GM19324 (cell line): ENCODE data around the gene FAM149A.
A peak's percentile ranks its signal among the peaks of the same experiment; 100 is the strongest.

Experiments
- ATAC-seq: cut with Tn5 transposase; IDR thresholded peaks from one replicate; pipeline ENCODE4 v1.9.1; 2021; ENCODE audit warnings: mild to moderate bottlenecking, moderate library complexity; ENCODE audit not compliant: unreplicated experiment, low FRiP score

Gene FAM149A

DNA sequence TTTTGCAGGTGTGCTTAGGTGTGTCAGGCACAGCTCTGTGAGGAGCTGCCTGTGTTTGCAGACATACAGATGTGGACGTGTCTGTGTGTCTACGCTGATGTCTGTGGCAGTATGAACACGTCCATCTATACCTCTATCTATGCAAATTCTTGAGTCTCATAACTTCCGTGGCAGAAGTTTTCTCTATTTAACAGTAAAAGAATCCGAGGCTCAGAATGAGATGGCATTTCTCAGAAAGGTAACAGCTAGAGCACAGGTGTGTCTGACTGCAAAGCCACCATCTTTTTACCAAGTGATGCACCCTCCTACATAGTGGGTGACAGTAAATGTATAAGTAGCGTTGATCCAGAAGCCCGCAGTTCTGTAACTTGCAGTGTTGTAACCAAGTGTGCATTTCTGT is 47.0 kb downstream of the FAM149A start:
- peak; percentile 71 for ATAC-seq

DNA sequence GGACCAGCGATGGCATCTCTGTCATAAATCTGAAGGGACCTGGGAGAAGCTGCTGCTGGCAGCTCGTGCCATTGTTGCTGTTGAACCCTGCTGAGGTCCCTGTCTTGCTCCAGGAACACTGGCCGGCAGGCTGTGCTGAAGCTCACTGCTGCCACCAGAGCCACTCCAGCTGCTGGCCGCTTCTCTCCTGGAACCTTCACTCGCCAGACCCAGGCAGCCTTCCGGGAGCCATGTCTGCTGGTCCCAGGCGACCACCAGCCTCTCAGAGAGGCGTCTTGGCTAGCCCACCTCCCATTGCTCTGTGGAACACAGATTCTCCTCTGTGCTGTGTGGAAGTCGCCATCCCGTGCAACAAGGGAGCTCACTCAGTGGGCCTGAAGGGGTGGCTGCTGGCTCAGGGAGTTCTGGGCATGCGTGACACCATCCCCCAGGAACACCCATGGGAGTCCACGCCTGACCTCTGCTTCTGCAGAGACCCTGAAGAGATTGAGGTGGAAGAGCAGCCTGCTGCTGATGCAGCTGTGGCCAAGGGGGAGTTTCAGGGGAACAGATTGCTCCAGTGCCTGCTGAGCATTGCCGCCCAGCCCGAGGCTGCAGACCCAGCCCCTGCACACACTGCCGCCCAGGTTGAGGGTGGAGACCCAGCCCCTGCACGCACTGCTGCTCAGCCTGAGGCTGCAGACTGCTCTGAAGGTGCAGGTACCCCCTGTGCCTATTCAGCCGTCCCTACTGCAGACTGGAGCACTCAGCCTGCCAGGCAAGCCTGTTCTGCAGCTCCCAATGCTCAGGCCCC is 53.7 kb downstream of the FAM149A start:
- ATAC-seq: no peak

- no peak for ATAC-seq
These were observed 54.5 kb downstream of the FAM149A start for GRCh38 chr4:186158966-186159365.

DNA sequence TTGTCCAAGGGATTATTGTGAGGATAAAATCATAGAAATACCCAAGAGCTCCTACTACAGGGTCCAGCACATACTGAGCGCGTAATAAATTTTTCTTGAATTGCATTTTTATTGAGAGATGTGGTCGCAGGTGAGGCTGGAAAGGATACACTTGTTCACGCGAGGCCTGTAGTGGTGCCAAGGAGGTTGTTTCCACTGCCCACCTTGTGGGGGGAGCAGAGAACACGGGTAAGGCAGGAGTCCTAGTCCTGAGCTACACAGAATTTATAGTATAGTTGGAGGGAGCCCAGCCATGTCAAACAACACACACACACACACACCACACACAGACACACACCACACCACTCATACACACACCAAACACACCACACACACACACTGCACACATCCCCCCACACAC is 55.1 kb downstream of the FAM149A start:
- no peak for ATAC-seq

GRCh38 chr4:186161138-186161537 is 56.6 kb downstream of the FAM149A start:
- peak; percentile 96 for ATAC-seq

DNA sequence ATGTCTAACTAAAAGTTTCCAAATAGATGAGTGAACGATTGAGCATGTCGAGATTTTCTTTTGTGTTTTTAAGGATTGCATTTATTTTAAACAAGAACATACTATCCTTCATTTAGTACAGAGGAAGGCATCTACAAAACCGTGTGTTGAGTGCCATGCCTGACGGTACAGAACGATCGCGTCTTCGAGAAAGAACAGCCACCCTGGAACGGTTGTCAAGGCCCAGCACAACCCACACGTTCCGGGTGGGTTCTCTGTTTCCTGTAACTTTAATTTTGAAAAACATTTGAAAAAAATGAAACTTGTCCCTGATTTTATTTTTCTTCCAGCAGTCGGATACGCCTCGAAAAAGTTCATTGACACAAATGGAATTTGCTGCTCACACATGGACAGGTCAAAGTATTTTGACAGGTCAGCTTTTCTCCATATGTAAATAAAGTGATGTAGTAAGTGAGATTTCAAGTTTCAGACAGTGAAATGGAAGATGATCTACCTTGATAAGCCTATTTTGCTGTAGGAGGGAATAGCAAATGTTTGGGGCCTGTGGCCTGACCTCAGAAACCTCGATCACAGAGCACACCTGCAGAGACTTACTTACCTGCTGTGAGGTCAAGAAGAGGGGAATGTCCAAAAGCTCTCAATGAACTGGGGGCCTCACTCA is 62.5 kb downstream of the FAM149A start:
- ATAC-seq: no peak

DNA sequence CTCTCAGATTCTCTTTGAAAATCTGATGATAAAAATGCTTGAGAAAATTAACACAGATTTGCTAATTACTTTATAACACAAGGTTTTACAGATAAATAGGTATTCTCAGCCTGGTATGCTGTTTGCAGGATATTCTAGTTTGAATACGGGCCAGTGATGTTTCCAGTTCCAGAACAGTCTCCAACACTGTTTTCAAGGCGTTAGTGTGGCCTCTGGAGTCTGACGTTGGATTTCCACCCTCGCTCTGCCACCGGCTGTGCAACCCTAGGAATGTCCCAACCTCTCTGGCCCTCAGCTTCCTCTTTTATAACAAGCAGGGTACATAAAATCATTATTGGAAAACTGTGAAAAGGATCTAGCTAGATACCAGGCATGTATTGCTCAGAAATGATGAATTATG is 63.1 kb downstream of the FAM149A start:
- ATAC-seq: no peak

DNA sequence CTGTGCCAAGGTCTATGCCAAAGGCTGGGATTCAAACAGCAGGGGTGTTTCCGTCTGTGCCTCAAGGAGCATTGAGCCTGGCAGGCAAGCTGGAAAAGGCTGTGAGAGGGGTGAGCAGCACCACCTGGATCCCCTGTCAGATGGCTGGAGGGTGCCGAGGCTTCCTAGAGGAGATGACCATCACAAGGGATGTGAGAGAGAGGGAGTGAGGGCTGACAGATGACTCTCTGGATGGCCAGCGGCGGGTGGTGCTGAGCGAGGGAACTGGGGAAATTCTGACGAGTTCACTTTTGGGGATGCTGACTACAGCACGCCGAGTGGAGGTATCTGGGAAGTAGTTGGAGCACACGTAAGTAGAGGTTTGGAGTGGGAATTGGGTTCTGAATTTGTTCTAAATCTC is 64.2 kb downstream of the FAM149A start:
- ATAC-seq: no peak

DNA sequence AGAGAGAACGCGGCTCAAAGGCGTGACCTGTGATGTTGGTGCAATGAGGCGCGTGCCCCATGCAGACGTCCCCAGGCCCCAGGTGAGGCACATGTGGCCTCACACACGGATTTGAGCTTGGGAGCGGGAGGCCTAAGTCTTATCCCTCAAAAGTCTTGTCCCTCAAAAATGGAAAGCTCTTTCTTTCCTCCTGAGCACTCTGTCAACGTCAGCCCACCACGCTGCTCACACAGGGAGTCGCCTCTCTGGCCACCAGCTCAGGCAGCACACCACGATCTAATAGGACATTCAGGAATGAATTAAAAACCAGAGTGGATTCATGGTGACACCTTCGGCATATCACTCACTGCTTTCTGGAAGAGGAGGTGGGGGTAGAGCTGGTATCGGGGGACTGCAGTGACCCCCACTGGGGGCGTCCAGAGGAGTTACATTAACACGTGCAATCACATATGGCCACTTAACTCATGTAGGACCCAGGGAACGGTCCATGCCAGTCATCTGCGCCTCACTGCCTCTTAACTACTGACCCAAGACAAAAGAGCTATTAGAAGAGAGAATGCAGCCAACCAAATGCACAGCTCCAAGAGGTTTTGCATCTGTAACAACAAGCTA is 64.9 kb downstream of the FAM149A start:
- no peak for ATAC-seq

- no peak for ATAC-seq
These were observed 65.7 kb downstream of the FAM149A start for GRCh38 chr4:186169945-186170802.

- no peak for ATAC-seq
These were observed 66.5 kb downstream of the FAM149A start for GRCh38 chr4:186170966-186171365.

GRCh38 chr4:186172546-186172945 is 68.0 kb downstream of the FAM149A start:
- ATAC-seq: no peak

DNA sequence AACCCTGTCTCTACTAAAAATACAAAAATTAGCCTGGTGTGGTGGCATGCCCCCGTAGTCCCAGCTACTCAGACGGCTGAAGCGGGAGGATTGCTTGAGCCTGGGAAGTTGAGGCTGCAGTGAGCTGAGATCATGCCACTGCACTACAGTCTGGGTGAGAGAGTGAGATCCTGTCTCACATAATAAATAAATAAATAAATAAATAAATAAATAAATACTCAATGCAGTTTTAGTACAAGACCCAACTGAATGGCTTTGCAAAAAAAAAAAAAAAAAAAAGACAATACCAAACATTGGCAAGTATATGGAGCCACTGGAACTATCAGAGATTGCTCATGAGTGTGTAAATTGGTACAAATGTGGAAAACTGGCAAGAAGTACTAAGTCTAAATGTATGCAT is 83.6 kb downstream of the FAM149A start:
- ATAC-seq: no peak

GRCh38 chr4:186189656-186190055 is 85.2 kb downstream of the FAM149A start:
- ATAC-seq: no peak

DNA sequence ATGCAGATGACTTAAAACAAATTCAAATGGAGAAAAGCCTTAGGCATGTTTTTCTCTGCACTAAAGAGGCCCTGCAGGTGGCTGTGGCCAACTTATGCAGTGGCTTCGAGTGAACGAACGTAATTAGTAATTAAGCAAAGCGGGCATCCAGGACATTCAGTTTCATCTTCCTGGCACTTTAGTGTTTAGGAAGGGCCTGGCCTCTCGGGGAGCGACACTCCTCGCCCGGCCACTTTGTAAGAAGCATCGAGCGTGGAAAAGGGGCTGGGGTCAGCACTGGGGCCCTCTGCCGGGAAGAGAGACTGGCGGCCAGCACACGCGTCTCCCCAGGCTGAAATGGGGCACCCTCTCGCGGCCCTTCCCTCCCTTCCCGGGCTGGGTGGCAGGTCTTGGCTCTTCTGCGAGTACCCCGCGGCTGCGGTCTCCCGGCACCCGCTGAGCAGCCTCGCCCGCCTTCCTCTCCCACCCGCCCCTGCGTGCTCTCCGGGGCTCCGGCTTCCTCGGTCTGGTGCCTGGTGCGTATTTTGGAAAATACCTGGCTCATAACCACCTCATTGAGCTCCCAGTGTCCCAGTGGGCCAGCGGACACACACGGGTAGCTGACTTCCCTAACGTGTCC is 86.2 kb downstream of the FAM149A start:
- peak; percentile 36 for ATAC-seq

- peak; percentile 87 for ATAC-seq
These were observed 86.9 kb downstream of the FAM149A start, which contains the start of gene CYP4V2 for GRCh38 chr4:186191200-186192065. TSS of gene CYP4V2 (plus strand) at chr4:186191567. CDS start at chr4:186191824, 257 bp downstream.

DNA sequence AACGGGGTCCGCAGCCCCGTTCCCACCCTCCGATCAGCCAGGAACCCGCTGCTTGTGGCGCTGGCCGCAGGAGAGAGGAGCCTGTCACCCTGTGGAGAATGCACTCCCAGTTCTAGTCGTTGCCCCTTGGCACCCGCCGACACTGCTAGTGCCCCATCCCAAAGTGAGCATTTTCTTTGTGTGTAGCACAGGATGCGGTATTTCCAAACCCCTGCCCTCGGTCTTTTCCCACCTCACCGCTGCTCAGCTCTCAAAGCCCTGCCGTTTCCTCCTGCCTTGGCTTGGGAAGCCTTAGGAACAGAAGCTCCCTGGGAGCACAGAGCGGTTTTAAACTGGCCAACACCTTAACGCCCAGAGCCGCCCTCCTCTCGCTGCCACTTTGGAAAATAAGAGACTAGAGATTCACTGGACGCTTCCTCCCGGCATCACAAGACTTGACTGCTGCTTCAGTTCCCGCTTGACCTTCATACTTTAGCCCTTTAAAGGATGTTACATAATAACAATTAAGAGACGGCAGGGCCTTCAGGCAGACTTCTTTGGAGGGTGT is 87.6 kb downstream of the FAM149A start:
- ATAC-seq: no peak

DNA sequence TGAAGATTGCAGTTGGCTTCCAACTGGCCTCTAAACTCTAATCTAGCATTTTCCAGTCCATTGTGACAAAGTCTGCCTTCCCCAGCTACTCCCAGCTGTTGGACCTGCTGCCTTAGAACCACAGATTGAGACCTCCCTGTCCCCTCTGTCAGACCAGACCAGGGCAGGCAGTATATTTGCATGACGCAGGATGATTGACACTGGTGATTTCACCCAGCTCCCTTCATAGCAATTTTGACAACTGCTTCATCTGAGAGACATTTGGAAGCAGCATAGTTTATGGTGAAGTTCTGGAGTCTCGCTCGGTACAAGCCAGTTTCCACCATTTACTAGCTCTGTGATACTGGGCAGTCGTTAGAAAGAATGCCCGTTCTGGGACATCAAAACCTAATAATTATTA is 89.3 kb downstream of the FAM149A start:
- ATAC-seq: no peak

GRCh38 chr4:186196063-186196462 is 91.6 kb downstream of the FAM149A start:
- ATAC-seq: no peak
